Thyroid gland (tissue), 4 donors: ENCODE data around the gene RRP8. TPM values are rescaled to one million over a fixed set of nuclear protein-coding genes. Genes with fewer than 3 reads are reported as not detected.

ENCODE experiments used
- DNase-seq, 2 donors: peaks; one replicate each; pipeline ENCODE4 v3.0.0-alpha.2; 2019
- H3K27ac ChIP-seq, 3 donors: fragments of 200-600 bp; sonication (generic); 1 replicate in 2 of 3; 2 replicates in 1 of 3; pipeline ENCODE4 v1.5.1; 2016 to 2019; ENCODE audit warnings: mild to moderate bottlenecking in 1 of 3, moderate library complexity in 1 of 3
- H3K27me3 ChIP-seq: fragments of 200-600 bp; sonication (generic); one replicate; pipeline ENCODE4 v1.5.1; 2019
- H3K36me3 ChIP-seq, 2 donors: fragments of 200-600 bp; sonication (generic); one replicate each; pipeline ENCODE4 v1.5.1; 2016 to 2019
- H3K4me1 ChIP-seq, 2 donors: fragments of 200-600 bp; sonication (generic); one replicate each; pipeline ENCODE4 v1.5.1; 2017 to 2019
- H3K4me3 ChIP-seq, 3 donors: fragments of 200-600 bp; sonication (generic); replicated peaks in 1 of 3; 1 replicate in 2 of 3; 2 replicates in 1 of 3; pipeline ENCODE4 v1.5.1; 2016; ENCODE audit warnings: mild to moderate bottlenecking in 1 of 3
- H3K9me3 ChIP-seq: fragments of 200-600 bp; sonication (generic); one replicate; pipeline ENCODE4 v1.5.1; 2017
- POLR2A ChIP-seq, 2 donors: fragments of 450-650 bp; IDR thresholded peaks; one replicate each; pipeline ENCODE4 v1.6.1; 2017; ENCODE audit warnings: antibody characterized with exemption in 2 of 2, mild to moderate bottlenecking in 2 of 2, moderate library complexity in 1 of 2
- WGBS, 2 donors: methylation state at CpG; one replicate each; pipeline ENCODE4 v1.1.5; 2017; 5-methylcytosine and 5-hydroxymethylcytosine counted together
- intact Hi-C: fragments of 100-400 bp; cut with DNase I; formaldehyde crosslinking; loops from one replicate; pipeline ENCODE4 v1.15.1; 2023
- total RNA-seq, 4 donors: library from RNA; depleted of rRNA; stranded (reverse); fragments of >200 nt; gene quantifications; one replicate each; pipeline ENCODE4 v1.2.3, GENCODE V29; 2016
- TF ChIP-seq, protein P1 (sequence below), 6 experiments: fragments of 200-600 bp in 3 of 6; fragments of 450-650 bp in 3 of 6; sonication (generic) in 3 of 6; IDR thresholded peaks; one replicate each; pipeline ENCODE4 v1.5.1; 2016 to 2019; ENCODE audit warnings: antibody characterized with exemption in 6 of 6, mild to moderate bottlenecking in 2 of 6, inconsistent platforms in 1 of 6, moderate library complexity in 1 of 6

RRP8 gene
- total RNA-seq, 4 donors from 2014 or later: 12.9 to 36.7 (median 18.8) TPM

DNA sequence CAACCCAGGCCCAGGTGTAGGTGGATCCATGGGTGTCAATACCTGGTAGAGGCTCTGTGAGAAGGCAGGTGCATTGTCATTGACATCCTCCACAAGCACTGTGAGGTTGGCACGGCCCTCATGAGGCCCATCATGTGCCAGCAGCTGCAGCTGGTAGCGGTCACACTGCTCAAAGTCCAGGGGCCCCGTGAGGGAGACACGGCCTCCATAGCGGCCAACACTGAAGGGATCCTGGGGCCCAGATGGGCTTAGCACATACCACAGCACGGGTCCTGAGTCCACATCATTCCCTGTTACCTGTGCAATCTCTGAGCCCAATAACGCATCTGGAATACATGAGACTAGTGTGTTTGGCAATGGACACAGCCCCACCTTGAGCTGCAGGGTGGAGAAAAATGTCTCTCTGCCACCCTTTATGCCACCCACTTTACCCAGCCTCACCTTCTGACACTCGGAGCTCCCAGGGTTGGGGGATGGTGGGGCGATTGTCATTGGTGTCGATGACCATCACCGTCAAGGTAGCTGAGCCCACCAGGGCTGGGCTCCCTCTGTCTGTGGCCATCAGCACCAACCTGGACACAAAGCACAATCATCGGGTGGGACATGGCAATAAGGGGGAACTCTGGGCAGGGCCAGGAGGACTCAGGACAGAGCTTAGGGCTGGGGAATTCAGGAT, 21.9 kb upstream of the RRP8 start:
- TF ChIP-seq, protein P1, sequence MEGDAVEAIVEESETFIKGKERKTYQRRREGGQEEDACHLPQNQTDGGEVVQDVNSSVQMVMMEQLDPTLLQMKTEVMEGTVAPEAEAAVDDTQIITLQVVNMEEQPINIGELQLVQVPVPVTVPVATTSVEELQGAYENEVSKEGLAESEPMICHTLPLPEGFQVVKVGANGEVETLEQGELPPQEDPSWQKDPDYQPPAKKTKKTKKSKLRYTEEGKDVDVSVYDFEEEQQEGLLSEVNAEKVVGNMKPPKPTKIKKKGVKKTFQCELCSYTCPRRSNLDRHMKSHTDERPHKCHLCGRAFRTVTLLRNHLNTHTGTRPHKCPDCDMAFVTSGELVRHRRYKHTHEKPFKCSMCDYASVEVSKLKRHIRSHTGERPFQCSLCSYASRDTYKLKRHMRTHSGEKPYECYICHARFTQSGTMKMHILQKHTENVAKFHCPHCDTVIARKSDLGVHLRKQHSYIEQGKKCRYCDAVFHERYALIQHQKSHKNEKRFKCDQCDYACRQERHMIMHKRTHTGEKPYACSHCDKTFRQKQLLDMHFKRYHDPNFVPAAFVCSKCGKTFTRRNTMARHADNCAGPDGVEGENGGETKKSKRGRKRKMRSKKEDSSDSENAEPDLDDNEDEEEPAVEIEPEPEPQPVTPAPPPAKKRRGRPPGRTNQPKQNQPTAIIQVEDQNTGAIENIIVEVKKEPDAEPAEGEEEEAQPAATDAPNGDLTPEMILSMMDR (IDR thresholded peaks at IDR 0.05): no peak
- TF ChIP-seq POLR2A (IDR thresholded peaks at IDR 0.05): no peak
- DNase-seq: no peak
- H3K9me3 ChIP-seq: no peaks in the 10 kb centered on the region
- peaks cover 0 to 3% of the 10 kb centered on the region in 2 donors for H3K36me3 ChIP-seq
- no peaks in the 10 kb centered on the region for H3K27me3 ChIP-seq
- intact Hi-C loops: no loop called here
- peaks cover 0 to under 1% of the 10 kb centered on the region in 2 donors for H3K4me1 ChIP-seq
- WGBS, 2 donors: 90 to 94% methylated on average over 4 to 12 of the region's 12 CpGs
- no peak overlapping the region for H3K27ac ChIP-seq
- H3K4me3 ChIP-seq: no peak overlapping the region

DNA sequence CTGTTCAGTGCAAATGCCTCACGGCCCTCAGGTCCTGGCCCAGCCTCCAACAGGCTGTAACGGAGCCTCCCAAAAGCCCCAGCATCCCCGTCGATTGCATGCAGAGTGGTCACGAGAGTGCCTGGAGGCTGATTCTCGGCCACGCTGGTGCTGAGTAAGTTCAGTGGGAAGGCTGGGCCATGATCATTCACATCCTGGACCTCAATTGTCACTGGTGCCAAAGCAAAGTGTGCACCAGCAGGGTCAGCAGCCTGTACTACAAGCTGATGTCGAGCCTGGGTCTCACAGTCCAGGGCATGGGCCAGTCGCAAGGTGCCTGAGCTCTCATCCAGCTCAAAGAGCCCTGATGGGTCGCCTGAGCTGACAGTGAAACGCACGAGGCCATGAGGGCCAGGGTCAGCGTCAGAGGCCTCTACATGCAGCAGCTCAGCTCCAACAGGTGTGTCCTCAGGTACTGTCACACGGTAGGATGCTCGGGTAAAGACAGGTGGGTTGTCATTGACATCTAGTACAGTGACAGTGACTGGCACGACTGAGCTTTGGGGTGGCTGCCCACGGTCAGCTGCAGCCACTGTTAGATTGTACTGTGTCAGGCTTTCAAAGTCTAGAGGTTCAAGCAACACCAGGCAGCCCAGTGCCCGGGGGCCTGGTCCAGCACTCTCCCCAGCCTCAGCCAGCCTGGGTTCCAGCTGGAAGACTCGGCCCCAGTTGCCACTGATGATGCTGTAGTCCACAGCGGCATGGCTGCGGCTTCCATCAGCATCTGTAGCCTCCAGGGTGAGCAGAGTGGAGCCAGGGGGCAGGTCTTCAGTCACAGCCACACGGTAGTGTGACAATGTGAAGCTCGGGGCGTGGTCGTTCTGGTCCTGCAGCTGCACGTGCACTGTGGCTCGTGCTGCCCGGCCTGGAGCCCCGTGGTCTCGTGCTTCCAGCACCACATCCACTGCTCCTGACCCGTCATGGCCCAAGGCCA, 20.3 kb upstream of the RRP8 start:
- Histone ChIP-seq H3K9me3 (no peaks in the 10 kb centered on the region), H3K27ac (no peak overlapping the region), H3K4me3 (no peak overlapping the region), H3K27me3 (no peaks in the 10 kb centered on the region), H3K4me1 (peaks cover under 1 to 6% of the 10 kb centered on the region in 2 donors), H3K36me3 (peaks cover 0 to 3% of the 10 kb centered on the region in 2 donors)
- 90 to 94% methylated on average over 14 to 30 of the region's 31 CpGs for WGBS, 2 donors
- TF ChIP-seq, protein P1 (IDR thresholded peaks at IDR 0.05): no peak
- no peak for TF ChIP-seq POLR2A (IDR thresholded peaks at IDR 0.05)
- DNase-seq: no peak
- intact Hi-C loops: no loop called here

DNA sequence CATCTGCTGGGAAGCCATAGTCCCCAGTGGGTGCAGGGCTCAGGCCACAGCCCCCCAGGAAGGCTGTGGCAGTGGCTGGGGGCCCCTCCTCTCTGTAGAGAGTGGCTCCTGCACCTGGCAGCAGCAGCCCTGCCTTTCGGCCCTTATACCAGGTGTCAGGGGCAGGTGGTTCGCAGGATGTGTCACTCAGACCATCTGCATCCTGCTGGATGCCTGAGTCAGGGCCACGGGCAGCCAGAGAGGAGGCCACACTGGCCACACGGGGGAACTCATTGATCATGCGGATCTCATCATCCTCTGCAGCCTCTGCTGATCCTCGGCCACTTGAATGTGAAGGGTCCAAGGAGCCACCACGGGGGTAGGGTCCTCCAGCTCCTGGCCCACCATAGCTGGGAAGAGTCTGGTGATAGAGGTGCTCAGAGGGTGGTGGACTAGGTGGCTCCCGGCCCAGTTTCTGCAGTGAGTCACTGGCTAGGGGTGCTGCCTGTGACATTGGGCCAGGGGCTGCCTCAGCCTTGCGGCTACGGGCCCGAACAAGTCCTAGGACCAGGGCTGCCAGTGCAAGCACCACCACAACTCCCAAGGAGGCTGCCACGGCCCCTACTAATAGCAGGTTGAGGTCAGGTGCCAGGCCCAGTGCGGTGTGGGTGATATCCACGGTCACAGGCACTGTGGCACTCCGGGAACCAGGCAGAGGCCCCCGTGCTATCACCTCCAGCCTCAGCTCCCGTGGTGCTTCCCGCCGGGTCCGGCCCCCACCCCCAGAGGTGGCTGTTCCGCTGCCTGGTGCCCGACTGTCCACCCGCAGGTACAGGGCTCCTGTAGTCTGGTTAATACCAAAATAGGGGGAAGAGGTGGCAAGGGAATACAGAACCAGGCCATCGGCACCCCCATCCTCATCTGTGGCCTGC, 19.1 kb upstream of the RRP8 start:
- DNase-seq: no peak
- H3K36me3 ChIP-seq: peaks cover 0 to 3% of the 10 kb centered on the region in 2 donors
- no peak overlapping the region for H3K4me3 ChIP-seq
- no peak overlapping the region for H3K27ac ChIP-seq
- intact Hi-C loops: no loop called here
- H3K4me1 ChIP-seq: peaks cover 12 to 15% of the 10 kb centered on the region in 2 donors
- no peaks in the 10 kb centered on the region for H3K9me3 ChIP-seq
- no peaks in the 10 kb centered on the region for H3K27me3 ChIP-seq
- 81 to 87% methylated on average over 12 to 22 of the region's 24 CpGs for WGBS, 2 donors
- TF ChIP-seq POLR2A (IDR thresholded peaks at IDR 0.05): no peak

DNA sequence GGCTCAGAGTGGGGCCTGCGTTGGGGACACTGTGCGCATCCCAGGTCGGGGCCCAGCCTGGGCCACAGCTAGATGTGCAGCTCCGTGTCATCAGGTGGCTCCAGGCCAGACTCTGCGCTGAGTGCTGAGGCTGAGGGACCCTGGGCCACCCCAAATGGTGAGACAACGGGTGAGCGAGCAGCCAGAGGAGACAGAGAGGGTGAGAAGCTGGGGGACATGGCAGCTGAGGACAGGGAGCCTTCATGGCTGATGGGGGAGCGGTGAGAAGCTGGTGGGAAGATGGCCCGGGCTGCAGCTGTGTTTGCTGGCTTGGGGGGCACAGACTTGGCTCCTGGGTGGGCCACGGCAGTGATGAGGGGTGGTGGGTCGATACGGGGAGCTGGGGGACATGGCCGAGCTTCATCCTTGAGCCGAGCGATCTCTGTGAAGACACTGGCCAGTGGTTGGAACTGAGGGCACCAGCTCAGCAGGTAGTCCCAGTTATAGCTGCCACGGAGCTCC, 18.3 kb upstream of the RRP8 start:
- Histone ChIP-seq H3K4me1 (peaks cover 14 to 15% of the 10 kb centered on the region in 2 donors), H3K27ac (no peak overlapping the region), H3K9me3 (no peaks in the 10 kb centered on the region), H3K36me3 (peaks cover 0 to 3% of the 10 kb centered on the region in 2 donors), H3K27me3 (no peaks in the 10 kb centered on the region), H3K4me3 (no peak overlapping the region)
- TF ChIP-seq POLR2A (IDR thresholded peaks at IDR 0.05): no peak
- TF ChIP-seq, protein P1 (IDR thresholded peaks at IDR 0.05): no peak
- intact Hi-C loops: no loop called here
- no peak for DNase-seq
- WGBS, 2 donors: 92 to 93% methylated on average over 15 to 16 of the region's 16 CpGs

DNA sequence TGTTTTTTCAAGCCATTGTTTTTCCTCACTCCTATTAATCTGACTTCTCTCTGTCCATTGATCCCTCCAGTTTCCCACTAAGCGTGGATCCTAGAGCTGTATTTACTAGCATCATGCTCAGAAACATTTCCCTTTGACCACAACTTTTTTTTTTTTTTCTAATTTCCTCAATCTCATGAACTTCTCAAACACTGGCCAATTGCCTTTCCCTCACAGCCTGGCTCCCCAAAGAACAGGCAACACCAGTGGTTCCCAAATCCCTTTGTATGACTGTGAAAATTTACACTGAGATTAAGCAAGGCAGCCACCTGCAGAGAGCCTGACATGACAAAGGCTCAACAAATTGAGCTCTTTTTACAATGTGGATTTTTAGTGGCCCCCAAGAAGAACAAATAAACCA, 17.2 kb upstream of the RRP8 start:
- Histone ChIP-seq H3K9me3 (no peaks in the 10 kb centered on the region), H3K36me3 (peaks cover 1 to 2% of the 10 kb centered on the region in 2 donors), H3K4me3 (no peak overlapping the region), H3K27me3 (no peaks in the 10 kb centered on the region), H3K27ac (no peak overlapping the region), H3K4me1 (peaks cover 14 to 15% of the 10 kb centered on the region in 2 donors)
- intact Hi-C loops: no loop called here
- no peak for TF ChIP-seq POLR2A (IDR thresholded peaks at IDR 0.05)
- TF ChIP-seq, protein P1 (IDR thresholded peaks at IDR 0.05): no peak
- no peak for DNase-seq
- WGBS, 2 donors: 95% methylated on average over 1 of the region's 1 CpG
